HG03064 (cell line): ENCODE measurements around the gene NTN1.

Source experiments
- ATAC-seq: cut with Tn5 transposase; IDR thresholded peaks from one replicate; pipeline ENCODE4 v1.9.1; 2021; ENCODE audit warnings: low read depth; ENCODE audit not compliant: unreplicated experiment

Gene NTN1

GRCh38 chr17:9116861-9117568, 95.7 kb downstream of the NTN1 start:
- ATAC-seq = no peak

GRCh38 chr17:9120471-9120870, 99.2 kb downstream of the NTN1 start:
- ATAC-seq = no peak

GRCh38 chr17:9121186-9121820, 100.0 kb downstream of the NTN1 start:
- no peak for ATAC-seq

GRCh38 chr17:9123594-9124553, 102.6 kb downstream of the NTN1 start:
- ATAC-seq = no peak

GRCh38 chr17:9124554-9124935, 103.2 kb downstream of the NTN1 start:
- ATAC-seq = no peak

GRCh38 chr17:9125722-9126121, 104.4 kb downstream of the NTN1 start:
- no peak for ATAC-seq

GRCh38 chr17:9127340-9127739, 106.0 kb downstream of the NTN1 start:
- no peak for ATAC-seq

GRCh38 chr17:9131371-9131770, 110.1 kb downstream of the NTN1 start:
- no peak for ATAC-seq

- no peak for ATAC-seq
These were observed 111.0 kb downstream of the NTN1 start for GRCh38 chr17:9132291-9132690.

- ATAC-seq = no peak
These were observed 111.8 kb downstream of the NTN1 start for GRCh38 chr17:9132944-9133610.

GRCh38 chr17:9138161-9138717, 116.9 kb downstream of the NTN1 start:
- ATAC-seq = no peak

GRCh38 chr17:9139695-9140094, 118.4 kb downstream of the NTN1 start:
- no peak for ATAC-seq

GRCh38 chr17:9140550-9141424, 119.5 kb downstream of the NTN1 start:
- ATAC-seq = no peak

GRCh38 chr17:9141425-9141753, 120.1 kb downstream of the NTN1 start:
- no peak for ATAC-seq

GRCh38 chr17:9142772-9143494, 121.6 kb downstream of the NTN1 start:
- no peak for ATAC-seq

- no peak for ATAC-seq
These were observed 123.4 kb downstream of the NTN1 start for GRCh38 chr17:9144502-9145249.

- ATAC-seq = no peak
These were observed 124.8 kb downstream of the NTN1 start for GRCh38 chr17:9146064-9146463.

GRCh38 chr17:9148905-9149525, 127.7 kb downstream of the NTN1 start:
- ATAC-seq = no peak
